GM21515 (cell line): Measurements from ENCODE around the gene ANKRD17.
"Not testable (repeated sequence)": the region's sequence is repeated elsewhere in the genome, so short reads cannot be mapped to it uniquely, and the experiment has no call there.

Experiments
- ATAC-seq: cut with Tn5 transposase; IDR thresholded peaks from one replicate; pipeline ENCODE4 v1.9.1; 2021; ENCODE audit not compliant: unreplicated experiment

ANKRD17 gene, protein sequence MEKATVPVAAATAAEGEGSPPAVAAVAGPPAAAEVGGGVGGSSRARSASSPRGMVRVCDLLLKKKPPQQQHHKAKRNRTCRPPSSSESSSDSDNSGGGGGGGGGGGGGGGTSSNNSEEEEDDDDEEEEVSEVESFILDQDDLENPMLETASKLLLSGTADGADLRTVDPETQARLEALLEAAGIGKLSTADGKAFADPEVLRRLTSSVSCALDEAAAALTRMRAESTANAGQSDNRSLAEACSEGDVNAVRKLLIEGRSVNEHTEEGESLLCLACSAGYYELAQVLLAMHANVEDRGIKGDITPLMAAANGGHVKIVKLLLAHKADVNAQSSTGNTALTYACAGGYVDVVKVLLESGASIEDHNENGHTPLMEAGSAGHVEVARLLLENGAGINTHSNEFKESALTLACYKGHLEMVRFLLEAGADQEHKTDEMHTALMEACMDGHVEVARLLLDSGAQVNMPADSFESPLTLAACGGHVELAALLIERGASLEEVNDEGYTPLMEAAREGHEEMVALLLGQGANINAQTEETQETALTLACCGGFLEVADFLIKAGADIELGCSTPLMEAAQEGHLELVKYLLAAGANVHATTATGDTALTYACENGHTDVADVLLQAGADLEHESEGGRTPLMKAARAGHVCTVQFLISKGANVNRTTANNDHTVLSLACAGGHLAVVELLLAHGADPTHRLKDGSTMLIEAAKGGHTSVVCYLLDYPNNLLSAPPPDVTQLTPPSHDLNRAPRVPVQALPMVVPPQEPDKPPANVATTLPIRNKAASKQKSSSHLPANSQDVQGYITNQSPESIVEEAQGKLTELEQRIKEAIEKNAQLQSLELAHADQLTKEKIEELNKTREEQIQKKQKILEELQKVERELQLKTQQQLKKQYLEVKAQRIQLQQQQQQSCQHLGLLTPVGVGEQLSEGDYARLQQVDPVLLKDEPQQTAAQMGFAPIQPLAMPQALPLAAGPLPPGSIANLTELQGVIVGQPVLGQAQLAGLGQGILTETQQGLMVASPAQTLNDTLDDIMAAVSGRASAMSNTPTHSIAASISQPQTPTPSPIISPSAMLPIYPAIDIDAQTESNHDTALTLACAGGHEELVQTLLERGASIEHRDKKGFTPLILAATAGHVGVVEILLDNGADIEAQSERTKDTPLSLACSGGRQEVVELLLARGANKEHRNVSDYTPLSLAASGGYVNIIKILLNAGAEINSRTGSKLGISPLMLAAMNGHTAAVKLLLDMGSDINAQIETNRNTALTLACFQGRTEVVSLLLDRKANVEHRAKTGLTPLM (N-terminal part only)

DNA sequence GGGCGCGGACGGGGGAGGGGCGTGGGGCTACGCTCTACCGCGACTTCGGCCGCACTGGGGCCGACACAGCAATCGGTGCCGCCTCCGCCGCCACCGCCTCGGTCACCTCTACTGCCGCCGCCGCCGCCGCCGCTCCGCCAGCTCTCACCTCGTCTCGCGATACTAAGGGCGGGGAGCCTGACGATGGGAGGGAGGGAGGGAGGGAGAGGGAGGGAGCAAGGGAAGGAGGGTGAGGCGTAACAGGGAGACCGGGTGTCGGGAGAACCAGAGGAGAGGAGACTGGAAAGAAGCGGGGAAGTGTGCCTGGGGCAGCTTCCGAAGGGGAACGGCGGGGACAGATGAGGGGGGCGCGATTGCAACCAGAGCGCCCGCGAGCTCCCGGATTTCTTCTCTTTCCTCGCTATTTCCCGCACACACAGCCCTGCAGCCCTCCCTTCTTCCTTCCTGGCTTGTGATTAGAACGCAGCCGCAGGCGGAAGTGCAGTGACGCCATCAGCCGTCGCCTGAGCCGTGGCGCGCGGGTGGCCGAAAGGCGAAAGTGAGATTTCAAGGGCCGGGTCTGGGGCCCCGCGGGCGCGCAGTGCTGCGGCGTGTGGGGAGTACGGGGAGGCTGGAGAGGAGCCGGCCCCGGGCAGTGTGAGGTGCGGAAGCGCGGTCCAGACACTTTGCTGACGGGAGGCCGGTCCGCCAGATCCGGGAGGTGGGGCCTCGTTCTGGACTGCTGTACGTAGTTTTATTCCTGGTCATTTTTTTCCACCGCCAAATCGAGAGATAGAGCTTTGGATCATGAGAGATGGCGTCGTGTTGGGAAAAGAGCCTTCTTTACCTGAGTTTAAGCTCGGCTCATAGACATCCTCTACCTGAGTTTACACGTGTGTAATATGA, at the start of gene ANKRD17:
ANKRD17 (minus strand) TSS at position 113 of the 885 bp plus-strand sequence. CDS start 130 bp downstream, outside the sequence.
- peak; percentile 83 for ATAC-seq

DNA sequence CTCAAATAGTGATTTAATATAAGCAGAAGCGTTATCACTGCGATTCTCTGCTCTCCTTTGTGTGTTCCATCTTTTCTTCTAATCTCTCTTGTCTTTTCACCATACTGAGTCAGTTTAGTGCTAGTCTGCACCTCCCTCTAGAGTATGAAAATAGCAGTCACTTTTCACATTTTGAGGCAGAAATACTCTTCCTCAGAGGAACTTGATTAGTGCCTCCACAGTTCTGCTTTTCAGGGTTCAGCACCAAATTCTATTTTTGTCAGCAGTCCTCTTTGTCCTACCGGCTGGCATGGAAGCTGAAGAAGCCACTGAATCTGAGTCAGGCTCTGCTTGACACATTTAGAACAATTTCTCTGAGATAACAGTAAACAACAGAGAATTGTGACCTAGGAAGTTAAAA, 49.7 kb upstream of the ANKRD17 start:
- peak; percentile 76 for ATAC-seq

DNA sequence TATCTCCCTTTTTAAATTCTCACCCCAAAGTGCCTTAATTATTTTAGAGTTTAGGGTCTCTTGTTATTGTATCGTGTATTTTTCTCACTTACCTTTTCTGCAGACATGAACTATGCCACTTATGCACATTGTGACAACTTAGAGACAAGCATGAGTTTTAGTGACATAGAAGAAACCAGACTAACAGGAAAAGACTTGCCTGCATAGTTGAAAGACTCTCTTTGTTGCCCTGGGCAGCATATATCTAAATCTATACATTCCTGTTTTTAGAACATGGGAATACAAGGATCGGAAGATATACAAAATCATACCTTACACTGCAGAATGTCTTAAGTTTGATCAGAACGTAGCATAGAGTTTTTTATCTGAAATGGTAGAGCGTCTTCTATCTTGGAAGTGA, 45.1 kb upstream of the ANKRD17 start:
- ATAC-seq, result no peak

DNA sequence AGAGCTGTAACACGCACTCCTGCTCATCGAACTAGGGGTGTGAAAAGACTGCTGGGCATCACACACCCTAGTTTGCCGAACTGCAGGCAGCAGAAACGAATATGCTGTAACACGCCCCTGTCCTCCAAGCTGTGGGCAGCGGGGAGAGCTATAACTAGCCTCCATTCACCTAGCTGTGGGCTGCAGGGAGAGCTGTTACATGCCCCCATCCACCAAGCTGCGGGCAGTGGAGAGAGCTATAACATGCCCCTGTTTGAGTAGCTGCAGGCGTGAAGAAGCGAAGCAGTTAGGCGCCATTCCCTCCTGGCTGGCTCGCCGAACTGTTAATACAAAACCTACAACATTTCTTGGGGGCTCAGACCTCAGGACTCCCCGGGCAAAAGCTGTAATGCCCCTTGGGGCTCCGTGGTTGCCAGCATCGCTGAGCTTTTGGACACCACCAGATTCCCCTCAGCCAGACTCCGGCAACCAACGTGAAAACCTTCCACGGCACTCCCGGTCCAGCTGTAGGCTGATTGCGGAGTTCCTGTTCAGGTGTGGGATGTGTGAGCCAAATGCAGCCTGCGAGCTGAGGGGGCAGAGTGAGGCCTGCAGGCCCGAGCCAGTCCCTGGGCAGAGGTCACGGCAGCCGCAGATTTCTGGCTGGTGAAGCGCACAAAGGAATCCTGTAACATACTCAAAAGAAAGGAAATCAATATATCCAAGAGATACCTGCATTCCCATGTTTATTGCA, 41.1 kb upstream of the ANKRD17 start:
- no peak for ATAC-seq

DNA sequence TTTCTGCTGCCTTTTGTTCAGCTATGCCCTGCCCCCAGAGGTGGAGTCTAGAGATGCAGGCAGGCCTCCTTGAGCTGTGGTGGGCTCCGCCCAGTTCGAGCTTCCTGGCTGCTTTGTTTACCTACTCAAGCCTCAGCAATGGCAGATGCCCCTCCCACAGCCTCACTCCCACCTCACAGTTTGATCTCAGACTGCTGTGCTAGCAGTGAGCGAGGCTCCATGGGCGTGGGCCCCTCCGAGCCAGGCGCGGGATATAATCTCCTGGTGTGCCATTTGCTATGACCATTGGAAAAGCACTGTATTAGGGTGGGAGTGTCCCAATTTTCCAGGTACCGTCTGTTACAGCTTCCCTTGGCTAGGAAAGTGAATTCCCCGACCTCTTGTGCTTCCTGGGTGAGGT, 34.1 kb upstream of the ANKRD17 start:
- not testable (repeated sequence) for ATAC-seq

DNA sequence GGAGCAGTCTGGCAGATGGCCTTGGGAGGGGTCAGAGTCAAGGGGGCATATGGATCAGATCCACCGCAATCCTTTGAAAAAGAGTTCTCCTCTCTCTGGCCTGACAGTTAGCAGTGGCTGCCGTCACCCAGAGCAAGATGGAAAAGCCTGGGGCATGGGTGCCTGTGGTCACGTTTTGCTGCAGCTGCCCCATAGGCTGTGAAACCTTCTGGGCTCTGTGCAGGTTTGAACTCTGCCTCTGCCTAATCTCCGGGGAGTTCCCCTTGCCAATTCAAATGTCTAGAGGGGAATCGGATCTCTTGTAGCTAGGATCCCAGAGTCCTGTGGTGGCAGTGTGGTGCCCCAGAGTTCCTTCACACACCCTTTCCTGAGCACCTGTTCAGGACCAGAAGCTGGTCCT, 23.4 kb upstream of the ANKRD17 start:
- ATAC-seq, result no peak

DNA sequence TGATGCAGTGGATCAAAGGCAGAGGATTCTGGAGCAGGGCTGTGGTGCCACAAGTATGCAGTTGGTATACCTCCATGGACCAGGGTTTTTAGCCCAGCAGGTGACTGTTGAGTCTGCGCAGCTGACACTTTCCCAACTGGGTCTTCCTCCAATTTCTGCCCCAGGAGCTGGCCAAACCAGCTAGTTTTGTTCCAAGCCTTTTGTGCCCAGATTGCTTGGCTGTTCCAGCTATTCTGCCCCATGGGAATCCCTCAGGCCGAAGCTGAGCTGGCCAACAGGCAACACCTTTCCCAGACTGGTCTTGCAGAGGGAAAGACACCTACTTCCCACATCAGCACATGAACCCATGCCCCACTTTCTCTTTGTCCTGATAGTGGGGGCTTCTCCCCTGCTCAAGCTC, 22.8 kb upstream of the ANKRD17 start:
- no peak for ATAC-seq

DNA sequence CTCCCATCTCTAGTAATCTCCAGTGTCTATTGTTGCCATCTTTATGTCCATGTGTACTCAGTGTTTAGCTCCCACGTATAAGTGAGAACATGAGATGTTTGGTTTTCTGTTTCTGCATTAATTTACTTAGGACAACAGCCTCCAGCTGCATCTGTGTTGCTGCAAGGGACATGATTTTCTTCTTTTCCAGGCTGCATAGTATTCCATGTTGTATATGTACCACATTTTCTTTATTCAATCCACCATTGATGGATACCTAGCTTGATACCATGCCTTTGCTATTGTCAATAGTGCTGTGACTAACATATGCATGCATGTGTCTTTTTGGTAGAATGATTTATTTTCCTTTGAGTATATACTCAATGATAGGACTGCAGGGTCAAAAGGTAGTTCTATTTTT, 18.6 kb upstream of the ANKRD17 start:
- no peak for ATAC-seq

DNA sequence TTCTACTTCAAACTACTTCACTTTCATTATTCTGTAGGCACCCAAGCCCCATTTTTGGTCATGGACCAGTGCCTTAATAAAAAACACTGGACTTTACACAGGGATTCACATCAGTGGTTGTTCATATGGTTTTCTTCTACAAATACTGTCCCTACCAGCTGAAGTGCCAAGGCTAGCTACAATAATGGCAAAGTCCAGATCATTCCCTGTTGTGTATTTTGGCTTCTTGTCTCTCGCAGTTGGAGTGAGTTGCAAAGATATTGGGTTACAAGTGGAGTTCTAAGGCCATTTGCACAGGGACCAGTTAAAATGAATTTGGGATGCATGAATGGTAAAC, 16.7 kb upstream of the ANKRD17 start:
- ATAC-seq, result no peak

DNA sequence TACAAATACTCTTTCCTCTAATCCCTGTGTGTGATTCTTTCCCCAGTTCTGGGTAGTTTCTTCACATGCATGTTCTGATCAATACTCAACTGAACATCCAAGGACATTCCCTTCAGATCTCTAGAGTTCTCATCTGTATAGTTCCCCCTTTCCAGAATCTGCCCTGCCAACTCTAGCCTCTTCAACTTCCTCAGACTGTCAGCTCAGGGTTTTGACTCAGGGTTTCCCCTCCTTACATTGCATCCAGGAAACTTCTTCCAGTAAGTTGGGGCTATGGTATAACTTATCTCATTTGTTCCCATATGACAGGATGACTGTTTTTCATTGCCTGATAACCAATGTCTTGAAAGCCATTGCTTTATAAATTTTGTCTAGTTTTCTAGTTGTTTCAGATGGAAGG, 14.2 kb upstream of the ANKRD17 start:
- no peak for ATAC-seq

DNA sequence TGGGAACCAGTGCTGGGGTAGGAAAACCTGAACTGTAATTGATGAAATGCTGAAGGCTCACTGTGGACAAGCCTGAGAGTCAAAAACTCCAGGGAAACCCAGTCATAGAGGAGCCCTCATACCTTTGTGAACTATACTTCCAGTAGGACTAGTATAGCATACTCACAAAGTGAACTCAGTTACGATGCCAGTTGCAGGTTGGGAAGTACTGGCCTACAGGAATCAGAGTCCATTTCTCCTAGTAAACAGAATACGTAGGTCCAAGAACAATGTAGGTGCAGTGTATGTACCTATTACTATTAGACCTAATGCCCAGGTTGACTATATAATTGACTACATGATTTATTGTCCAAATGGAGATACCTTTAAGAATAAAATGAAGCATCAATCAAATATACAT, 8.5 kb upstream of the ANKRD17 start:
- no peak for ATAC-seq

DNA sequence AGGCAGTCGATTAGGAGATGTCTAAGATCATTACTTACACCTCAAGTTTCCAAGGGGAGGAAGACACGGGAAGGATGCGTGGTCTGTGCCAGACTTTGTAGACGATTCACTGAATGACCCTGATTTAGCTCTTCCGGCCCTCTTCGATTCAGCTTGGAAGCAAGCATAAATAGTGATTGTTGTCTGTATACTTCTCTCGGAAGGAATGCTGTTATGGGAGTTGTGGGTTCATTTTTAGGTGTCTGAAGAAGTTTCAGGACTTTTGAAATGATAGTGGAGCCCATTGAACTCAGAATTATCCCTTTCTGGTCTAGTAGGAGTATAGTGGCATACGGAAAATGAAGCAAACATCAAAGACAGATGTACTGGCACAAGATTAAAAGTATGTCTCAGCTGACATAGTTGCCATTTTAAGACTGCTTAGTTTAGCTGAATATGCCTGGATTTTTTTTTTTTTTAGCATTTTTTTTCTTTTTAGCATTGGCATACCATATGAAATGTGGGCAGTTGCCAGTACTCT, 1.0 kb upstream of the ANKRD17 start:
- peak; percentile 7 for ATAC-seq

DNA sequence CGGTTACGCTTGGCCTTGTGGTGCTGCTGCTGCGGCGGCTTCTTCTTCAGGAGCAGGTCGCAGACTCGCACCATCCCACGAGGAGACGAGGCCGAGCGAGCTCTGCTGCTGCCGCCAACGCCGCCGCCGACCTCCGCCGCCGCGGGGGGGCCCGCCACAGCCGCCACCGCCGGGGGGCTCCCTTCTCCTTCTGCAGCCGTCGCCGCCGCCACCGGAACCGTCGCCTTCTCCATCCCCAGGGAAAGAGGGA, 237 bp downstream of the ANKRD17 start:
- peak; percentile 29 for ATAC-seq

DNA sequence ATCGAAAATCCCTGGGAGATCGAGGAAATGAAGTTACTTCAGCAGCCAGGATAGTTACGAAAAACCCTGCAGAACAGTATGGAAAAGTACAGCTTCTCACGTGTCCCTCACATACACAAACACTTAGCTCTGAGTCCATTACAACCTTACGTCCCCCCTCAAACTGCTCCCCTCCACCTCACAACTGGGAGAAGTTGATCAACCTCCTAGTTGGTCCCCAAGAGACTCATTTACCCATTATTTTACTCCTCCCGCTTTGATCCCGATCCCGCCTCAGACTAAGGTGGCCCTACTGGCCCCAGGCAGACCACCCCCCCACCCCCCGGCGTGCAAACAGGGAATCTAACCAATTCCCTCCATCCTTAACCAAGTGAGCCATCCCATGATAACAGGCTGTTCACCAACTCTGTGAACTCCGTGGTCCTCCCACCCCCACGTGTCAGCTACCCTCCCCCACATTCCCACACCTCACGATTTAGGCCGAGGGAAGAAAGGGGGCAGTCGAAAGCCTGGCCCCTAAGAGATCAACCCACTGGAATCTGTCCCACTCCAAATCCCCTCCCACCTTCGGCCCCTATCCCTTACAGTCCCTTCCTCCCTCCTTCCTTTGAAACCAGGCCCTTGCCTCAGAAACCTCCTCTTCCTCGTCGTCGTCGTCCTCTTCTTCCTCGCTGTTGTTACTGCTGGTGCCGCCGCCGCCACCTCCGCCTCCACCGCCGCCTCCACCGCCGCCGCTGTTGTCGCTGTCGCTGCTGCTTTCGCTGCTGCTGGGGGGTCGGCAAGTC, 755 bp downstream of the ANKRD17 start:
- peak; percentile 4 for ATAC-seq

DNA sequence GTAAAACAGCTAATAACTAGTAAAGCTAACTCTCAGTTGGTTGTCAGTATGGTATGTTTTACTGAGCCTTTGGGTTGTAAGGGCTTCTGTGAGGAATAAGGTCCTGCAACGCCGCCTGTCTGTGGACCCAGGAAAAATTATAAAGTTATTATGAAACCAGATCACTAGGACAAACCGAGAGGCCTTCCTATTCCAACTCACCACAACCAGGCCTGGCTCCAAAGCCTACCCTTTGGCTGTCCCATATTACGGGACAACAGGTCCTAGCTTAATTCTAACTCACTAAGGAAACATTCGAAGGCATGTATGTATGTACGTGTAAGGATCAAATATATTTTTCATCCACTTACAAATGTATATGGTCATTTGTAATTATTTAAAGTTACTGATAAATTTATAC, 1.4 kb downstream of the ANKRD17 start:
- peak; percentile 33 for ATAC-seq

DNA sequence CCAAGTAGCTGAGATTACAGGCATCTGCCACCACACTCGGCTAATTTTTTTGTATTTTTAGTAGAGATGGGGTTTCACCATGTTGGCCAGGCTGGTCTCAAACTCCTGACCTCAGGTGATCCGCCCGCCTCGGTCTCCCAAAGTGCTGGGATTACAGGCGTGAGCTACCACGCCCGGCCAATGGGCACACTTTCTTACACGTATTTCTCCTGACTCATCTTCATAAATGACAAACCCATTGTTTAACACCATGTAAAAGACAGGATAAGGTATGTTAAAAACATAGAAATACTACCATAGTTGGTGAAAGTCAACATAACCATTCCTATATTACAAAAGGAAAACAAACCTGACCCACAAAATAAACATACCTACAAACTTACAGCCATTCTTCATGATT, 2.8 kb downstream of the ANKRD17 start:
- not testable (repeated sequence) for ATAC-seq

DNA sequence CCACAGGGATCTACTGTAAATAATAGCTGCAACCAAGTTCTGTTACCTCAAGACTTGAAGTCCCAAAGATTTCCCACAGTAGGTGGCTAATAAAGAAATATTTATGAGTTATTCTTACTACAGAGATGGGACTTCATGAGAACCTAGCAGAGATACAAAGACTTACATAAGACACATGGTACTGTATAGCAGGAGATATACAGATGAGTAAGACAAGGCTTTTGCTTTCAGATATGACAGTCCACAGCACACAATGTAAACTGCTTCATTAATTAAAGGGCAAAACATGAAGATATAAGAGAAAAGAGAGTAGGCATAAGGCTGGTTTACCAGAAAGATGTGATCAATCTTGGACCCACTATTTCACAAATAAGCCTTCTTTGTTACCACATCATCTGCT, 6.6 kb downstream of the ANKRD17 start:
- ATAC-seq, result no peak

DNA sequence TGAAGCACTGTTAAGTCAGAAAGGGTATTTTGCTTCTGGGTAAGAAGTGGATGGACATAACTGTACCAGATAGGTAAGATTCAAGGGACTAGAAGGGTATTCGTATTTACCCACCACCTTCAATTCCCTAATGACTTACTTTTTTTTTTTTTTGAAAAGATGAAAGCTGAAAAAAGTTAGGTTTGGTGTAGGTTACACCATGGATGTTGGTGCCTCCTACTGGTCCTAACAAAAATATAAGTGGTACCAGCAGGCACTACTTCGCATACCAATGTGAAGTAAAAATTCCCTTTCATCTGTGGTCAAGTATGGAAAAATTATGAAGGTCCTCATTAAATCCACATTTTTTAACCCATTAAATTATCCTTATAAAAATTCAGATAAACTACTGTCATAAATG, 7.2 kb downstream of the ANKRD17 start:
- ATAC-seq, result no peak

DNA sequence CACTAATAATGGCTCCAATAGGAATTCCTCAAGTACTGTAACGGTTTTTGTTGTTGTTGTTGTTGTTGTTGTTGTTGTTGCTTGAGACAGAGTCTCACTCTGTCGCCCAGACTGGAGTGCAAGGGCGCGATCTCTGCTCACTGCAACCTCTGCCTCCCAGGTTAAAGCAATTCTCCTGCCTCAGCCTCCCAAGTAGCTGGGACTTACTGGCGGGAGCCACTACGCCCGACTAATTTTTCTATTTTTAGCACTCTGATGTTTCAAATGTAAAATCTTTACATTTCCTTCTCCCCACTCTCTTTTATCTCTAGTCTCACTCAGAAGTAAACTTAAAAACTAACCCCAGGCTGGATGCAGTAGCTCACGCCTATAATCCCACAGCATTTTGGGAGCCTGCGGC, 8.0 kb downstream of the ANKRD17 start:
- ATAC-seq, result no peak
